Thyroid gland (tissue), 4 donors: ENCODE data around the gene PIP5K1C.

ENCODE experiments used
- CTCF ChIP-seq, 6 experiments: fragments of 200-600 bp in 3 of 6; fragments of 450-650 bp in 3 of 6; sonication (generic) in 3 of 6; IDR thresholded peaks; one replicate each; pipeline ENCODE4 v1.5.1; 2016 to 2019; ENCODE audit warnings: antibody characterized with exemption in 6 of 6, mild to moderate bottlenecking in 2 of 6, inconsistent platforms in 1 of 6, moderate library complexity in 1 of 6
- POLR2A ChIP-seq, 2 donors: fragments of 450-650 bp; IDR thresholded peaks; one replicate each; pipeline ENCODE4 v1.6.1; 2017; ENCODE audit warnings: antibody characterized with exemption in 2 of 2, mild to moderate bottlenecking in 2 of 2, moderate library complexity in 1 of 2

GRCh38 chr19:3693025-3693925 lies 7.0 kb downstream of the PIP5K1C start:
- no peak for TF ChIP-seq CTCF (IDR thresholded peaks at IDR 0.05)
- no peak for TF ChIP-seq POLR2A (IDR thresholded peaks at IDR 0.05)
